Breast epithelium (tissue), 3 donors: Measurements from ENCODE around the gene COPS4.

Experiments
- POLR2AphosphoS5 ChIP-seq, 3 donors: sonication (generic); formaldehyde crosslinking; IDR thresholded peaks; one replicate each; pipeline ENCODE4 v1.6.1; 2017; ENCODE audit warnings: antibody characterized with exemption in 3 of 3
- TF ChIP-seq, protein P1 (sequence below), 3 donors: fragments of 450-650 bp; IDR thresholded peaks; one replicate each; pipeline ENCODE4 v1.5.1; 2016 to 2017; ENCODE audit warnings: antibody characterized with exemption in 3 of 3, mild to moderate bottlenecking in 3 of 3, moderate library complexity in 3 of 3

- TF ChIP-seq, protein P1, sequence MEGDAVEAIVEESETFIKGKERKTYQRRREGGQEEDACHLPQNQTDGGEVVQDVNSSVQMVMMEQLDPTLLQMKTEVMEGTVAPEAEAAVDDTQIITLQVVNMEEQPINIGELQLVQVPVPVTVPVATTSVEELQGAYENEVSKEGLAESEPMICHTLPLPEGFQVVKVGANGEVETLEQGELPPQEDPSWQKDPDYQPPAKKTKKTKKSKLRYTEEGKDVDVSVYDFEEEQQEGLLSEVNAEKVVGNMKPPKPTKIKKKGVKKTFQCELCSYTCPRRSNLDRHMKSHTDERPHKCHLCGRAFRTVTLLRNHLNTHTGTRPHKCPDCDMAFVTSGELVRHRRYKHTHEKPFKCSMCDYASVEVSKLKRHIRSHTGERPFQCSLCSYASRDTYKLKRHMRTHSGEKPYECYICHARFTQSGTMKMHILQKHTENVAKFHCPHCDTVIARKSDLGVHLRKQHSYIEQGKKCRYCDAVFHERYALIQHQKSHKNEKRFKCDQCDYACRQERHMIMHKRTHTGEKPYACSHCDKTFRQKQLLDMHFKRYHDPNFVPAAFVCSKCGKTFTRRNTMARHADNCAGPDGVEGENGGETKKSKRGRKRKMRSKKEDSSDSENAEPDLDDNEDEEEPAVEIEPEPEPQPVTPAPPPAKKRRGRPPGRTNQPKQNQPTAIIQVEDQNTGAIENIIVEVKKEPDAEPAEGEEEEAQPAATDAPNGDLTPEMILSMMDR (IDR thresholded peaks at IDR 0.05) = no peak
- no peak for TF ChIP-seq POLR2AphosphoS5 (IDR thresholded peaks at IDR 0.05)
Measured at GRCh38 chr4:83110970-83111750, 76.2 kb downstream of the COPS4 start.
